ENCODE results near the gene PTGFRN. TPM values are rescaled to one million over a fixed set of nuclear protein-coding genes. Genes with fewer than 3 reads are reported as not detected.

The PTGFRN gene
- total and polyA plus RNA-seq, 2 experiments from 2014 or later: 17.4 to 32.7 TPM

GRCh38 chr1:117038236-117038635, 128.5 kb downstream of the PTGFRN start:
- Mint-ChIP-seq H3K27ac (no peak overlapping the region), H3K27me3 (ENCODE audit: insufficient read depth, low read depth, poor library complexity) (no peaks in the 10 kb centered on the region), H3K4me1 (peaks cover 16% of the 10 kb centered on the region), H3K4me3 (no peak overlapping the region), H3K9me3 (no peaks in the 10 kb centered on the region; the same call in 2 of the 3 replicates), H3K36me3 (ENCODE audit: low read depth) (no peaks in the 10 kb centered on the region)
- Histone ChIP-seq H2AFZ (no peak overlapping the region), H3K79me2 (replicated peaks; ENCODE audit: insufficient read depth) (no peaks in the 10 kb centered on the region), H3K36me3 (ENCODE audit: insufficient read depth) (no peaks in the 10 kb centered on the region), H3F3A (replicated peaks; ENCODE audit: low read depth) (no peaks in the 10 kb centered on the region), H3K27ac (ENCODE audit: low read depth) (no peak overlapping the region), H3K27me3 (ENCODE audit: insufficient read depth) (no peaks in the 10 kb centered on the region), H4K20me1 (replicated peaks; ENCODE audit: insufficient read depth) (no peaks in the 10 kb centered on the region), H3K4me3 (no peak overlapping the region), H3K4me1 (ENCODE audit: insufficient read depth) (no peaks in the 10 kb centered on the region), H3K9me2 (ENCODE audit: insufficient read depth) (0 out of 2 replicates have a peak, but pooled peaks cover 3% of the 10 kb centered on the region), H3K4me2 (no peak overlapping the region)
- DNase-seq (ENCODE audit: low spot score): no peak
- ATAC-seq: no peak
- TF ChIP-seq JUNB (IDR thresholded peaks at IDR 0.05; ENCODE audit: unreplicated experiment) (no peak), NANOG (IDR thresholded peaks at IDR 0.05; ENCODE audit: borderline replicate concordance) (no peak), EZH2phosphoT487 (IDR thresholded peaks at IDR 0.05; ENCODE audit: unreplicated experiment) (no peak), CTCF (conservative IDR thresholded peaks at IDR 0.05; ENCODE audit: low read depth in 2 of 2) (no peak), REST (IDR thresholded peaks at IDR 0.05; ENCODE audit: unreplicated experiment) (no peak), ZNF114 (CRISPR knock-in tag; IDR thresholded peaks at IDR 0.05) (no peak), ETS1 (IDR thresholded peaks at IDR 0.05) (no peak), CREB1 (CRISPR knock-in tag; IDR thresholded peaks at IDR 0.05; ENCODE audit: low read depth) (no peak), STAT1 (IDR thresholded peaks at IDR 0.05; ENCODE audit: unreplicated experiment) (no peak), ZNF462 (CRISPR knock-in tag; IDR thresholded peaks at IDR 0.05) (no peak), EZH2 (IDR thresholded peaks at IDR 0.05; ENCODE audit: low read depth, unreplicated experiment) (no peak), POLR2AphosphoS5 (IDR thresholded peaks at IDR 0.05; ENCODE audit: low read depth) (no peak), ZNF331 (CRISPR knock-in tag; IDR thresholded peaks at IDR 0.05; ENCODE audit: low read depth) (no peak)
